SK-N-MC (cell line): ENCODE data around the gene DPYSL5.

Experiments used
- EZH2 ChIP-seq: fragments of 200-600 bp; sonication (generic); IDR thresholded peaks from one replicate; pipeline ENCODE4 v1.6.1; 2017; ENCODE audit warnings: antibody characterized with exemption
- POLR2AphosphoS5 ChIP-seq: IDR thresholded peaks from 2 replicates; pipeline ENCODE4 v1.6.1; 2012; ENCODE audit warnings: mild to moderate bottlenecking, low read depth, low read length, borderline replicate concordance

GRCh38 chr2:26952374-26952773 lies 104.4 kb downstream of the DPYSL5 start:
- TF ChIP-seq EZH2 (no peak), POLR2AphosphoS5 (no peak)
